K562 (cell line): ENCODE data around the gene GADL1. TPM values are rescaled to one million over a fixed set of nuclear protein-coding genes. Genes with fewer than 3 reads are reported as not detected.

Experiments used
- ATAC-seq: fragments of 200-7000 bp; cut with Tn5 transposase; 3 replicates; pipeline ENCODE4 v1.9.1; 2020; ENCODE audit warnings: moderate library complexity
- BruUV-seq: library from RNA; stranded (reverse); fragments of 400-500 nt; replicated peaks from 2 replicates; lab custom pipeline; 2021; lab: Mats Ljungman, UMichigan
- CTCF ChIA-PET: fragments of 300-600 bp; formaldehyde crosslinking; extraction: SDS; loops from one replicate; lab custom pipeline; 2021; ENCODE audit warnings: low intra/inter-chr PET ratio; lab: Yijun Ruan, JAX
- POLR2A ChIA-PET: fragments of 300-600, 350-650 bp; sonication (Branson Sonifier 250); formaldehyde crosslinking; extraction: SDS; loops from one replicate; lab custom pipeline; 2021; ENCODE audit warnings: antibody characterized with exemption, inconsistent platforms; lab: Yijun Ruan, JAX
- DNase-seq, 4 experiments: peaks; one replicate each; pipeline versions ENCODE4 v3.0.0 to v3.0.0-alpha.2; 2011 to 2018; ENCODE audit warnings: low spot score in 3 of 4, mixed read lengths in 3 of 4; ENCODE audit errors: extremely low read depth in 1 of 4
- FAIRE-seq: peaks from 2 replicates; lab custom pipeline; 2011; peaks lifted over from hg19 to GRCh38; lab: Jason Lieb, UNC
- H2AFZ ChIP-seq: 2 replicates; pipeline ENCODE4 v1.6.0; 2011; ENCODE audit warnings: low read depth, low read length, control low read depth, inconsistent platforms
- H3K27ac ChIP-seq: fragments of 200-600 bp; 3 replicates; pipeline ENCODE4 v1.8.0; 2011; ENCODE audit warnings: low read depth, mild to moderate bottlenecking, control low read depth, inconsistent platforms, low read length, moderate library complexity, mixed read lengths; ENCODE audit errors: extremely low read depth
- H3K27me3 ChIP-seq, 2 experiments: fragments of 300-600 bp in 1 of 2; 2 replicates in 1 of 2; 3 replicates in 1 of 2; pipeline versions ENCODE4 v1.6.0 to v1.8.0; 2011; ENCODE audit warnings: inconsistent platforms in 2 of 2, low read length in 2 of 2, mild to moderate bottlenecking in 1 of 2, mixed read lengths in 1 of 2, moderate library complexity in 1 of 2; ENCODE audit not compliant: control insufficient read depth in 2 of 2, insufficient read depth in 2 of 2
- H3K36me3 ChIP-seq: fragments of 300-600 bp; 3 replicates; pipeline ENCODE4 v1.8.0; 2011; ENCODE audit warnings: mild to moderate bottlenecking, low read length, inconsistent platforms; ENCODE audit not compliant: control insufficient read depth, insufficient read depth
- H3K4me1 ChIP-seq, 2 experiments: fragments of 200-600 bp in 1 of 2; replicated peaks in 1 of 2; 2 replicates in 1 of 2; 3 replicates in 1 of 2; pipeline versions ENCODE4 v1.5.1 to v1.8.0; 2011; ENCODE audit warnings: inconsistent platforms in 2 of 2, low read length in 2 of 2, mild to moderate bottlenecking in 1 of 2, mixed read lengths in 1 of 2, moderate library complexity in 1 of 2; ENCODE audit not compliant: control insufficient read depth in 2 of 2, insufficient read depth in 2 of 2
- H3K4me2 ChIP-seq: 2 replicates; pipeline ENCODE4 v1.6.1; 2011; ENCODE audit warnings: low read length, control low read depth, inconsistent platforms, mixed read lengths; ENCODE audit not compliant: insufficient read depth
- H3K4me3 ChIP-seq: fragments of 200-600 bp; sonication (generic), shearing (Covaris generic); 2 replicates; pipeline ENCODE4 v1.5.1; 2016; ENCODE audit warnings: control low read depth, inconsistent platforms
- H3K79me2 ChIP-seq: fragments of 200-600 bp; 3 replicates; pipeline ENCODE4 v1.8.0; 2011; ENCODE audit warnings: low read length, inconsistent platforms; ENCODE audit not compliant: control insufficient read depth, insufficient read depth
- H3K9ac ChIP-seq, 2 experiments: 2 replicates each; pipeline versions ENCODE4 v1.6.0 to v1.6.1; 2011; ENCODE audit warnings: low read depth in 2 of 2, low read length in 2 of 2, control low read depth in 1 of 2, inconsistent platforms in 1 of 2, mild to moderate bottlenecking in 1 of 2, mixed read lengths in 1 of 2; ENCODE audit not compliant: insufficient read depth in 1 of 2
- H3K9me1 ChIP-seq: one replicate; pipeline ENCODE4 v1.6.0; 2011; ENCODE audit warnings: inconsistent platforms, mild to moderate bottlenecking, low read length, moderate library complexity; ENCODE audit not compliant: control insufficient read depth, insufficient read depth
- H3K9me3 ChIP-seq: replicated peaks from 2 replicates; pipeline ENCODE4 v1.5.1; 2011; ENCODE audit warnings: low read depth, low read length, inconsistent platforms; ENCODE audit not compliant: control insufficient read depth, insufficient read depth
- H4K20me1 ChIP-seq: replicated peaks from 2 replicates; pipeline ENCODE4 v1.6.1; 2011; ENCODE audit warnings: low read length, inconsistent platforms, mixed read lengths; ENCODE audit not compliant: control insufficient read depth, insufficient read depth
- DPF2 ChIP-seq: fragments of 450-650 bp; IDR thresholded peaks from 2 replicates; pipeline ENCODE4 v1.6.1; 2016
- GTF2F1 ChIP-seq: IDR thresholded peaks from 2 replicates; pipeline ENCODE4 v1.6.1; 2011; ENCODE audit warnings: low read depth, low read length, improper control_type of control experiment
- HNRNPLL ChIP-seq: fragments of 200-400 bp; formaldehyde crosslinking; IDR thresholded peaks from 2 replicates; pipeline ENCODE4 v1.6.1; 2017; ENCODE audit warnings: low read length, low read depth, mild to moderate bottlenecking; ENCODE audit not compliant: poor library complexity, severe bottlenecking
- IRF2 ChIP-seq: sonication (generic); formaldehyde crosslinking; IDR thresholded peaks from 2 replicates; pipeline ENCODE4 v1.8.1; 2022; ENCODE audit warnings: mild to moderate bottlenecking, missing genetic modification reagents
- OTX1 ChIP-seq: fragments of 450-650 bp; formaldehyde crosslinking; IDR thresholded peaks from 2 replicates; pipeline ENCODE4 v1.4.0; 2022; ENCODE audit warnings: mild to moderate bottlenecking
- POLR2B ChIP-seq: fragments of 450-650 bp; IDR thresholded peaks from 2 replicates; pipeline ENCODE4 v1.6.1; 2018; ENCODE audit warnings: low read depth; ENCODE audit not compliant: partially characterized antibody
- POLR3A ChIP-seq: IDR thresholded peaks from 2 replicates; pipeline ENCODE4 v1.6.1; 2011; ENCODE audit warnings: borderline replicate concordance, mild to moderate bottlenecking, moderate library complexity; ENCODE audit not compliant: insufficient read length, insufficient read depth; ENCODE audit errors: extremely low read depth
- SMAD4 ChIP-seq: fragments of 250-450 bp; sonication (Bioruptor Pico); conservative IDR thresholded peaks from 2 replicates; pipeline ENCODE4 v1.8.0; 2021; ENCODE audit warnings: inconsistent platforms, mild to moderate bottlenecking, moderate library complexity
- TAF15 ChIP-seq: fragments of 200-400 bp; formaldehyde crosslinking; IDR thresholded peaks from 2 replicates; pipeline ENCODE4 v1.6.1; 2017; ENCODE audit warnings: mild to moderate bottlenecking, low read depth, low read length, moderate library complexity
- TRIM24 ChIP-seq, 2 experiments: fragments of 450-650 bp; IDR thresholded peaks; 2 replicates each; pipeline ENCODE4 v1.6.1; 2016
- ZNF212 ChIP-seq: fragments of 450-650 bp; formaldehyde crosslinking; IDR thresholded peaks from 2 replicates; pipeline ENCODE4 v1.4.0; 2020; ENCODE audit warnings: mild to moderate bottlenecking
- ZNF436 ChIP-seq: fragments of 250-450, 450-650 bp; sonication (Bioruptor Pico); formaldehyde crosslinking; IDR thresholded peaks from 2 replicates; pipeline ENCODE4 v1.7.0; 2020; ENCODE audit warnings: mild to moderate bottlenecking
- in situ Hi-C: fragments of 300-500 bp; cut with MboI; formaldehyde crosslinking; loops from 4 replicates; pipeline ENCODE4 v1.15.0; 2018; ENCODE audit warnings: inconsistent platforms, mixed read lengths
- intact Hi-C: fragments of 100-400 bp; cut with micrococcal nuclease; formaldehyde crosslinking; loops from 2 replicates; pipeline ENCODE4 v1.14.2; 2022
- polyA plus RNA-seq, 8 experiments: library from polyadenylated mRNA; depleted of rRNA in 4 of 8; stranded (reverse) in 5 of 8; unstranded in 3 of 8; fragments of >200 nt; fragmentation: Nextera tagmentation in 2 of 8; fragmentation: Illumina TruSeq in 1 of 8; extraction: Ambion mirVana in 2 of 8; extraction: Trizol in 1 of 8; gene quantifications; 2 replicates each; pipeline versions ENCODE4 v1.2.1 to v1.2.3, GENCODE V29; 2011 to 2014; ENCODE audit warnings: inconsistent platforms in 1 of 8, missing spikeins in 1 of 8
- total RNA-seq, 7 experiments: library from RNA; depleted of rRNA in 6 of 7; stranded (reverse); fragments of >200 nt in 6 of 7; fragmentation: Illumina TruSeq in 2 of 7; extraction: Trizol in 2 of 7; gene quantifications; 2 replicates each; pipeline versions ENCODE4 v1.2.1 to v1.2.3, GENCODE V29; 2011 to 2021; ENCODE audit warnings: low replicate concordance in 1 of 7
- TF ChIP-seq, protein P1 (sequence below): sonication (generic); formaldehyde crosslinking; IDR thresholded peaks from 2 replicates; pipeline ENCODE4 v1.8.1; 2023; ENCODE audit warnings: mild to moderate bottlenecking, missing genetic modification reagents, moderate library complexity
- TF ChIP-seq, protein P2 (sequence below): sonication (generic); formaldehyde crosslinking; IDR thresholded peaks from 2 replicates; pipeline ENCODE4 v1.8.1; 2023; ENCODE audit warnings: mild to moderate bottlenecking, missing genetic modification reagents
- TF ChIP-seq, protein P3 (sequence below): sonication (generic); formaldehyde crosslinking; IDR thresholded peaks from 2 replicates; pipeline ENCODE4 v1.8.0; 2022; ENCODE audit warnings: missing genetic modification reagents, mild to moderate bottlenecking, borderline replicate concordance
- TF ChIP-seq, protein P4 (sequence below), 2 experiments: IDR thresholded peaks; 2 replicates each; pipeline ENCODE4 v1.6.1; 2011; ENCODE audit warnings: borderline replicate concordance in 1 of 2, control low read depth in 1 of 2, low read depth in 1 of 2, low read length in 1 of 2, mild to moderate bottlenecking in 1 of 2, mixed read lengths in 1 of 2, moderate library complexity in 1 of 2; ENCODE audit not compliant: insufficient read depth in 1 of 2, insufficient read length in 1 of 2, poor library complexity in 1 of 2, severe bottlenecking in 1 of 2; ENCODE audit errors: extremely low read depth in 1 of 2

The GADL1 gene
- total and polyA plus RNA-seq, 9 of the 15 experiments (the other 6 are each of a cell fraction or from before 2014, with no cell fraction given), result 0.07 TPM; not detected in 8

DNA sequence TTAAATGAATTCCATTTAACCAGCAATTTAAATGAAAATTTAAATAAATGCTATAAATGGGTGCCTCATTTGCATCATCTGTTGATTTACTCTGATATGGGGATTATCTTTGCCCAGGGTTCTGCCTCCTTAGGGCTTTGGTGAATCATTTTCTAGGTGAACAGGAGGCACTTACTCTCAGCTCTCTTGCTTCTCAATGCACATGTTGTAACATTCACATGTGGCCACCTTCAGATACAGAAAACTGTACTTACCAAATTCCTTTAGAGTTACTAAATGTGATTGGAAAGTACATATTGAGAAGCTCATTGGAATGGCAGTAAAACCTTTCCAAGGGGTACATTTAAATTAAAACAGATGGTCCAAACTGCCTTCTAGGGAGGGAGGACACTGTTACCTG, 20.8 kb downstream of the GADL1 start:
- Histone ChIP-seq H3K79me2 (no peaks in the 10 kb centered on the region), H3K27ac (no peak overlapping the region), H3K27me3 (no peaks in the 10 kb centered on the region), H3K9me3 (no peaks in the 10 kb centered on the region; the same call in 1 of the 2 replicates), H2AFZ (no peak overlapping the region), H3K4me1 (no peaks in the 10 kb centered on the region), H3K4me2 (no peak overlapping the region), H3K9ac (no peak overlapping the region), H4K20me1 (no peaks in the 10 kb centered on the region), H3K36me3 (no peaks in the 10 kb centered on the region), H3K4me3 (no peak overlapping the region), H3K9me1 (no peaks in the 10 kb centered on the region)
- no peak for FAIRE-seq
- no peak for DNase-seq
- BruUV-seq, result no TSS peak
- in situ Hi-C loops, result no loop called here
- no peak for ATAC-seq
- intact Hi-C loops, result no loop called here
- ChIA-PET POLR2A (no interaction called here), CTCF (no interaction called here)
- TF ChIP-seq IRF2 (CRISPR knock-in tag) (no peak), ZNF436 (CRISPR knock-in tag) (no peak), SMAD4 (no peak), OTX1 (CRISPR knock-in tag) (no peak), POLR3A (no peak), DPF2 (no peak), POLR2B (no peak), TRIM24 (IDR thresholded peaks at IDR 0.05) (no peak), GTF2F1 (no peak), ZNF212 (CRISPR knock-in tag) (no peak), HNRNPLL (no peak), TAF15 (no peak)
- TF ChIP-seq, protein P1, sequence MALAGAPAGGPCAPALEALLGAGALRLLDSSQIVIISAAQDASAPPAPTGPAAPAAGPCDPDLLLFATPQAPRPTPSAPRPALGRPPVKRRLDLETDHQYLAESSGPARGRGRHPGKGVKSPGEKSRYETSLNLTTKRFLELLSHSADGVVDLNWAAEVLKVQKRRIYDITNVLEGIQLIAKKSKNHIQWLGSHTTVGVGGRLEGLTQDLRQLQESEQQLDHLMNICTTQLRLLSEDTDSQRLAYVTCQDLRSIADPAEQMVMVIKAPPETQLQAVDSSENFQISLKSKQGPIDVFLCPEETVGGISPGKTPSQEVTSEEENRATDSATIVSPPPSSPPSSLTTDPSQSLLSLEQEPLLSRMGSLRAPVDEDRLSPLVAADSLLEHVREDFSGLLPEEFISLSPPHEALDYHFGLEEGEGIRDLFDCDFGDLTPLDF (CRISPR knock-in tag), result no peak
- TF ChIP-seq, protein P2, sequence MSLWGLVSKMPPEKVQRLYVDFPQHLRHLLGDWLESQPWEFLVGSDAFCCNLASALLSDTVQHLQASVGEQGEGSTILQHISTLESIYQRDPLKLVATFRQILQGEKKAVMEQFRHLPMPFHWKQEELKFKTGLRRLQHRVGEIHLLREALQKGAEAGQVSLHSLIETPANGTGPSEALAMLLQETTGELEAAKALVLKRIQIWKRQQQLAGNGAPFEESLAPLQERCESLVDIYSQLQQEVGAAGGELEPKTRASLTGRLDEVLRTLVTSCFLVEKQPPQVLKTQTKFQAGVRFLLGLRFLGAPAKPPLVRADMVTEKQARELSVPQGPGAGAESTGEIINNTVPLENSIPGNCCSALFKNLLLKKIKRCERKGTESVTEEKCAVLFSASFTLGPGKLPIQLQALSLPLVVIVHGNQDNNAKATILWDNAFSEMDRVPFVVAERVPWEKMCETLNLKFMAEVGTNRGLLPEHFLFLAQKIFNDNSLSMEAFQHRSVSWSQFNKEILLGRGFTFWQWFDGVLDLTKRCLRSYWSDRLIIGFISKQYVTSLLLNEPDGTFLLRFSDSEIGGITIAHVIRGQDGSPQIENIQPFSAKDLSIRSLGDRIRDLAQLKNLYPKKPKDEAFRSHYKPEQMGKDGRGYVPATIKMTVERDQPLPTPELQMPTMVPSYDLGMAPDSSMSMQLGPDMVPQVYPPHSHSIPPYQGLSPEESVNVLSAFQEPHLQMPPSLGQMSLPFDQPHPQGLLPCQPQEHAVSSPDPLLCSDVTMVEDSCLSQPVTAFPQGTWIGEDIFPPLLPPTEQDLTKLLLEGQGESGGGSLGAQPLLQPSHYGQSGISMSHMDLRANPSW, result no peak
- TF ChIP-seq, protein P3, sequence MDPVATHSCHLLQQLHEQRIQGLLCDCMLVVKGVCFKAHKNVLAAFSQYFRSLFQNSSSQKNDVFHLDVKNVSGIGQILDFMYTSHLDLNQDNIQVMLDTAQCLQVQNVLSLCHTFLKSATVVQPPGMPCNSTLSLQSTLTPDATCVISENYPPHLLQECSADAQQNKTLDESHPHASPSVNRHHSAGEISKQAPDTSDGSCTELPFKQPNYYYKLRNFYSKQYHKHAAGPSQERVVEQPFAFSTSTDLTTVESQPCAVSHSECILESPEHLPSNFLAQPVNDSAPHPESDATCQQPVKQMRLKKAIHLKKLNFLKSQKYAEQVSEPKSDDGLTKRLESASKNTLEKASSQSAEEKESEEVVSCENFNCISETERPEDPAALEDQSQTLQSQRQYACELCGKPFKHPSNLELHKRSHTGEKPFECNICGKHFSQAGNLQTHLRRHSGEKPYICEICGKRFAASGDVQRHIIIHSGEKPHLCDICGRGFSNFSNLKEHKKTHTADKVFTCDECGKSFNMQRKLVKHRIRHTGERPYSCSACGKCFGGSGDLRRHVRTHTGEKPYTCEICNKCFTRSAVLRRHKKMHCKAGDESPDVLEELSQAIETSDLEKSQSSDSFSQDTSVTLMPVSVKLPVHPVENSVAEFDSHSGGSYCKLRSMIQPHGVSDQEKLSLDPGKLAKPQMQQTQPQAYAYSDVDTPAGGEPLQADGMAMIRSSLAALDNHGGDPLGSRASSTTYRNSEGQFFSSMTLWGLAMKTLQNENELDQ, result no peak
- TF ChIP-seq, protein P4, sequence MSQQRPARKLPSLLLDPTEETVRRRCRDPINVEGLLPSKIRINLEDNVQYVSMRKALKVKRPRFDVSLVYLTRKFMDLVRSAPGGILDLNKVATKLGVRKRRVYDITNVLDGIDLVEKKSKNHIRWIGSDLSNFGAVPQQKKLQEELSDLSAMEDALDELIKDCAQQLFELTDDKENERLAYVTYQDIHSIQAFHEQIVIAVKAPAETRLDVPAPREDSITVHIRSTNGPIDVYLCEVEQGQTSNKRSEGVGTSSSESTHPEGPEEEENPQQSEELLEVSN (IDR thresholded peaks at IDR 0.05; ENCODE audit: borderline replicate concordance in 1 of 2, extremely low read depth in 1 of 2, insufficient read depth in 1 of 2, insufficient read length in 1 of 2, low read depth in 1 of 2, low read length in 1 of 2, poor library complexity in 1 of 2, severe bottlenecking in 1 of 2), result no peak
